Gastrocnemius medialis (tissue), 4 donors: ENCODE measurements around the gene FGG. TPM values are rescaled to one million over a fixed set of nuclear protein-coding genes. Genes with fewer than 3 reads are reported as not detected.

Experiments used
- ATAC-seq, 2 donors: fragments of 150-250 bp; one replicate each; pipeline ENCODE4 v1.9.1; 2016
- DNase-seq, 2 donors: peaks; one replicate each; pipeline ENCODE4 v3.0.0-alpha.2; 2019
- H3K27ac ChIP-seq, 4 donors: fragments of 200-600 bp; sonication (generic); 1 replicate in 1 of 4; 2 replicates in 3 of 4; pipeline ENCODE4 v1.5.1; 2016 to 2018; ENCODE audit warnings: mild to moderate bottlenecking in 2 of 4, moderate library complexity in 1 of 4
- H3K27me3 ChIP-seq, 3 donors: fragments of 200-600 bp; sonication (generic) in 2 of 3; 1 replicate in 1 of 3; 2 replicates in 2 of 3; pipeline versions ENCODE4 v1.5.1 to v1.6.0; 2016 to 2019; ENCODE audit warnings: mild to moderate bottlenecking in 1 of 3, moderate library complexity in 1 of 3
- H3K36me3 ChIP-seq, 2 donors: fragments of 200-600 bp; sonication (generic) in 1 of 2; one replicate each; pipeline ENCODE4 v1.5.1; 2017 to 2018
- H3K4me1 ChIP-seq, 2 donors: fragments of 200-600 bp; sonication (generic) in 1 of 2; one replicate each; pipeline ENCODE4 v1.5.1; 2016 to 2017; ENCODE audit warnings: mild to moderate bottlenecking in 2 of 2
- H3K4me3 ChIP-seq, 4 donors: fragments of 200-600 bp; sonication (generic) in 3 of 4; 1 replicate in 1 of 4; 2 replicates in 3 of 4; pipeline ENCODE4 v1.5.1; 2016 to 2019; ENCODE audit warnings: mild to moderate bottlenecking in 2 of 4
- H3K9me3 ChIP-seq, 3 donors: fragments of 200-600 bp; sonication (generic) in 2 of 3; 1 replicate in 1 of 3; 2 replicates in 2 of 3; pipeline ENCODE4 v1.5.1; 2016 to 2019
- POLR2A ChIP-seq, 2 donors: fragments of 450-650 bp; IDR thresholded peaks; one replicate each; pipeline ENCODE4 v1.6.1; 2017; ENCODE audit warnings: antibody characterized with exemption in 2 of 2, mild to moderate bottlenecking in 2 of 2, moderate library complexity in 2 of 2
- in situ Hi-C, 4 donors: fragments of 200-750 bp; cut with MboI; loops; one replicate each; pipeline versions ENCODE4 v1.15.0 to v1.8.0; 2017; ENCODE audit warnings: low sequenced_read_pairs in 4 of 4
- intact Hi-C: fragments of 100-400 bp; cut with DNase I; formaldehyde crosslinking; loops from one replicate; pipeline ENCODE4 v1.15.1; 2023; ENCODE audit warnings: low total_unique reads
- total RNA-seq, 4 donors: library from RNA; depleted of rRNA; stranded (reverse); fragments of >200 nt; gene quantifications; one replicate each; pipeline versions ENCODE4 v1.1.0 to v1.2.3, GENCODE V29; 2016
- TF ChIP-seq, protein P1 (sequence below), 5 experiments: fragments of 450-650 bp in 3 of 5; fragments of 200-600 bp in 2 of 5; sonication (generic) in 2 of 5; IDR thresholded peaks in 4 of 5; conservative IDR thresholded peaks in 1 of 5; 1 replicate in 4 of 5; 2 replicates in 1 of 5; pipeline ENCODE4 v1.5.1; 2016 to 2019; ENCODE audit warnings: antibody characterized with exemption in 5 of 5, mild to moderate bottlenecking in 3 of 5, moderate library complexity in 3 of 5

FGG gene
- total RNA-seq, 4 donors from 2014 or later, result 21.0 to 44.3 TPM; not detected in 2

DNA sequence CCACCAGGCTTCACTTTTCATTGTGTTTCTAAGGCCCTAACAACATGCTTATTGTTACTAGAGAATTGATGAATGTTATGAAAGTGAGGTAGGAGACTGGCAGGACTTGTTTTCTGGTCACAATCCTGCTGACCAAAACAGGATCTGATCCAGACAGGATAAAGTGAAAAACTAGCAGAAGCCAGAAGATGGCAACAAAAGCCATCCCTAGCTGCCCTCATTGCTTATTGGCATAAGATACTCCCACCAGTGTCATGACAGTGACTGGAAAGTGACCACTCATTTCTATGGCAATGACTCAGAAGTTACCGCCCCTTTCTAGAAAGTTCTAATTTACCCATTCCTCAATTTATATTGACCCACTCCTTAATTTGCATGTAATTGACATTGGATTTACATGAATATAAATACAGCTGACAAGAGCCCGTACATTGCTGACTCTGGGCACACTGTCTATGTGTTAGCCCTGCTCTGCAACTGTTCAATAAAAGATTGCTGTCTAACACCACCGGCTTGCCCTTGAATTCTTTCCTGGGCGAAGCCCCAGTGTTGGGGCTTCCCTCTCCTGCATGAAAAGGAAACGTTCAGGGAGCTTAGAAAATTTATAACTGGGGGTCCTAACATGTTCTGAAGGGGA is 30.0 kb upstream of the FGG start:
- intact Hi-C loops (no loop called here), in situ Hi-C loops (no loop called here)
- ATAC-seq (no peak), DNase-seq (no peak)
- no peaks in the 10 kb centered on the region for H3K36me3 ChIP-seq
- no peak overlapping the region for H3K4me3 ChIP-seq
- H3K9me3 ChIP-seq, result no peaks in the 10 kb centered on the region
- no peaks in the 10 kb centered on the region for H3K27me3 ChIP-seq
- H3K27ac ChIP-seq, result no peak overlapping the region
- TF ChIP-seq, protein P1, sequence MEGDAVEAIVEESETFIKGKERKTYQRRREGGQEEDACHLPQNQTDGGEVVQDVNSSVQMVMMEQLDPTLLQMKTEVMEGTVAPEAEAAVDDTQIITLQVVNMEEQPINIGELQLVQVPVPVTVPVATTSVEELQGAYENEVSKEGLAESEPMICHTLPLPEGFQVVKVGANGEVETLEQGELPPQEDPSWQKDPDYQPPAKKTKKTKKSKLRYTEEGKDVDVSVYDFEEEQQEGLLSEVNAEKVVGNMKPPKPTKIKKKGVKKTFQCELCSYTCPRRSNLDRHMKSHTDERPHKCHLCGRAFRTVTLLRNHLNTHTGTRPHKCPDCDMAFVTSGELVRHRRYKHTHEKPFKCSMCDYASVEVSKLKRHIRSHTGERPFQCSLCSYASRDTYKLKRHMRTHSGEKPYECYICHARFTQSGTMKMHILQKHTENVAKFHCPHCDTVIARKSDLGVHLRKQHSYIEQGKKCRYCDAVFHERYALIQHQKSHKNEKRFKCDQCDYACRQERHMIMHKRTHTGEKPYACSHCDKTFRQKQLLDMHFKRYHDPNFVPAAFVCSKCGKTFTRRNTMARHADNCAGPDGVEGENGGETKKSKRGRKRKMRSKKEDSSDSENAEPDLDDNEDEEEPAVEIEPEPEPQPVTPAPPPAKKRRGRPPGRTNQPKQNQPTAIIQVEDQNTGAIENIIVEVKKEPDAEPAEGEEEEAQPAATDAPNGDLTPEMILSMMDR (IDR thresholded peaks at IDR 0.05 in 4 of 5, conservative IDR thresholded peaks at IDR 0.05 in 1 of 5), result no peak
- no peak for TF ChIP-seq POLR2A (IDR thresholded peaks at IDR 0.05)
- no peaks in the 10 kb centered on the region for H3K4me1 ChIP-seq

DNA sequence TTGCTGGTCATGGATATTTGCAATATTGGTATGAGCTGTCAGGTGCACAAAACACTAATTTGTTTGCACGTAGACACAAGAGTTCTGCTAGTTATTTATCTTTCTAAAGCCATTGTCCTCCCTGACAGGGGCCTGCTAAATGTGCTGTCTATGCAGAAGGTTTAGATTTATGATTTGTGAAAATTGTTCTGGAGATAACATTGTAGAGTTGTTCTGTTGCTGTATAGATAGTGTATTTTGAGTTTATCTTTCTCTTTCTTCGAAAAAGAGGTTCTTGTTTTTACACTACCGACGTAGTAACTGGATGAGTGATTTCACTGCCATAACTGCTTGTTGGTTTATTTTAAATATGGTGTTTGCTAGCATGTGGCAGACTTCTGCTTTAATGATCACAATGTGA is 28.5 kb upstream of the FGG start:
- Histone ChIP-seq H3K4me3 (no peak overlapping the region), H3K4me1 (no peaks in the 10 kb centered on the region), H3K9me3 (no peaks in the 10 kb centered on the region), H3K27ac (no peak overlapping the region), H3K36me3 (no peaks in the 10 kb centered on the region), H3K27me3 (no peaks in the 10 kb centered on the region)
- TF ChIP-seq, protein P1 (IDR thresholded peaks at IDR 0.05 in 4 of 5, conservative IDR thresholded peaks at IDR 0.05 in 1 of 5), result no peak
- TF ChIP-seq POLR2A (IDR thresholded peaks at IDR 0.05), result no peak
- intact Hi-C loops (no loop called here), in situ Hi-C loops (no loop called here)
- ATAC-seq (no peak), DNase-seq (no peak)

DNA sequence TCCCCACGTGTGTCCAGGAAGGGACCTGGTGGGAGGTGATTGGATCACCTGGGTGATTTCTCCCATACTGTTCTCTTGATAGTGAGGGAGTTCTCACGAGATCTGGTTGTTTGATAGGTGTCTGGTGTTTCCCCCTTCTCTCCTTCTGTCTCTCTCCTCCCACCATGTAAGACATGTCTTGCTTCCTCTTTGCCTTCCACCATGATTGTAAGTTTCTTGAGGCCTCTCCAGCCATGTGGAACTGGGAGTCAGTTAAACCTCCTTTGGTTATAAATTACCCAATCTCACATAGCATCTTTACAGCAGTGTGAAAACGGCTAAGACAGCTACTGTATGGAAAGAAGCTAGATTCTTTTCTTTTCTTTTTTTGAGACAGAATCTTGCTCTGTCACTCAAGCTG is 21.6 kb upstream of the FGG start:
- Histone ChIP-seq H3K4me3 (no peak overlapping the region), H3K4me1 (no peaks in the 10 kb centered on the region), H3K27ac (no peak overlapping the region), H3K27me3 (peaks cover 0 to 5% (median 0%) of the 10 kb centered on the region in 3 donors), H3K36me3 (no peaks in the 10 kb centered on the region), H3K9me3 (no peaks in the 10 kb centered on the region)
- in situ Hi-C loops, result no loop called here
- DNase-seq (no peak), ATAC-seq (no peak)
- intact Hi-C loops, result no loop called here
- no peak for TF ChIP-seq POLR2A (IDR thresholded peaks at IDR 0.05)
- TF ChIP-seq, protein P1 (IDR thresholded peaks at IDR 0.05 in 4 of 5, conservative IDR thresholded peaks at IDR 0.05 in 1 of 5), result no peak

DNA sequence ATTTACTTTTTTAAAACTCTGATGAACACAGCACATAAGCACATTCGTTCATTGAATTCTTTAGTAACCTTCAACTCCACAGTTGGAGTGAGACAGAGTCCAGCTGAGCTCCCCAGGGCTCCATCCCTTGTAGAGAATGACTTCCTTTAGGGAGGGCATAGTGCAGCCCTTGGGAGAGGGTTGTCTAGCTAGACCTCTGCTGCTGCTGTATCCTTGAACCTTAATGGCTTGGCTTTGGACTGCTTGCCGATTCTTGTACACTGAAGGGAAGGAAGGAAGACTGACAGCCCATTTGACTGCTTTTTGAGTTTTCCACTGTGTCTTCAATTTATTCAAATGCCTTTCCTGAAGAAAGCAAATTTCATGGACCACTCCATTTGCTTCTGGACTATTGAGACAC is 19.4 kb upstream of the FGG start:
- DNase-seq (no peak), ATAC-seq (no peak)
- Histone ChIP-seq H3K4me1 (peaks cover 0 to 2% of the 10 kb centered on the region in 2 donors), H3K4me3 (no peak overlapping the region), H3K27me3 (peaks cover 0 to 5% (median 4%) of the 10 kb centered on the region in 3 donors), H3K36me3 (no peaks in the 10 kb centered on the region), H3K27ac (no peak overlapping the region), H3K9me3 (no peaks in the 10 kb centered on the region)
- intact Hi-C loops, result no loop called here
- no peak for TF ChIP-seq POLR2A (IDR thresholded peaks at IDR 0.05)
- TF ChIP-seq, protein P1 (IDR thresholded peaks at IDR 0.05 in 4 of 5, conservative IDR thresholded peaks at IDR 0.05 in 1 of 5), result no peak
- in situ Hi-C loops, result no loop called here

DNA sequence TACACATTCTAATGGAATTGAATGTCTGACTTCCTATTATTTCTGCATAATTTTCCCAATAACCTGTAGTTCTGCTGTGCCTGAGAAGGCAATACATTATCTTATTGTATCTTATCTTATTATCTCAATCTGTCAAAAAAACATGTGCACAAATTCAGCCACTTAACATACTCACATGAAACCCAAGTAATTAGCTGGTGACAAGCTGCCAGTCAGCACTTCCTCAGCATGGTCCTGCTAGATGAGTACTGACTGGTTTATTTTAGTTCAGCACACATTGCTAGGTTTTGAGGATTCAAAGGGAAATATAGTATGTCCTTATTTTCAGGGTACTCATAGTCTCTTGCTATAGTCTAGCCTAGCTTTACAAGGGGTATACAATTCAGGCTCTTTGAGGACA is 17.9 kb upstream of the FGG start:
- H3K27me3 ChIP-seq, result peaks cover 0 to 5% (median 4%) of the 10 kb centered on the region in 3 donors
- no peak overlapping the region for H3K4me3 ChIP-seq
- in situ Hi-C loops, result no loop called here
- ATAC-seq (no peak), DNase-seq (no peak)
- no peak for TF ChIP-seq POLR2A (IDR thresholded peaks at IDR 0.05)
- TF ChIP-seq, protein P1 (IDR thresholded peaks at IDR 0.05 in 4 of 5, conservative IDR thresholded peaks at IDR 0.05 in 1 of 5), result no peak
- intact Hi-C loops, result no loop called here
- H3K36me3 ChIP-seq, result no peaks in the 10 kb centered on the region
- H3K27ac ChIP-seq, result no peak overlapping the region
- no peaks in the 10 kb centered on the region for H3K9me3 ChIP-seq
- peaks cover 0 to 3% of the 10 kb centered on the region in 2 donors for H3K4me1 ChIP-seq
